ENCODE data around the gene ZCCHC4. TPM values are rescaled to one million over a fixed set of nuclear protein-coding genes. Genes with fewer than 3 reads are reported as not detected.

The ZCCHC4 gene
- total and polyA plus RNA-seq, 2 experiments from 2014 or later = 4.7 to 9.1 TPM

DNA sequence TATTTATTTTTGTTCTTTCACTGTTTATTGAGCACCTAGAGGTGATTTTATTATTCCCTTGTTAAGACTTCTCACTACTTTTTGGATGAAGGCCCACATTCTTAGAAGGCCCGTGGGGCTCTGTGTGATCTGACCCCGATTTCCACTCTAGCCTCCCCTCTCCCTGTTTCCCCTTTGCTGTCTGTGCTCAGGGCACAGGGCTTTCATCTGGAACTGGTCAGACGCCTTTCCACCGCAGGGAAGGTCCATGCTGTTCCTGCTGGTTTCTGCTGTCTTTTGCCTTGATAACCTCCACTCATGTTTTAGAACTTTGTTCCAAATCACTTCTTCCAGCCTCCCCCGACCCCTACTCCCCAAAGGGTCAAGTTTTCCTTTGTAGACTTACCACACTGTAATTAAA lies 33.2 kb downstream of the ZCCHC4 start:
- Histone ChIP-seq H3K27ac (no peak overlapping the region), H3K4me3 (no peak overlapping the region), H3K9me2 (replicated peaks; ENCODE audit: insufficient read depth) (no peaks in the 10 kb centered on the region), H4K20me1 (ENCODE audit: insufficient read depth, poor library complexity, severe bottlenecking) (no peaks in the 10 kb centered on the region), H3K4me2 (no peak overlapping the region), H3K27me3 (no peaks in the 10 kb centered on the region), H3K9me3 (ENCODE audit: low read depth) (no peaks in the 10 kb centered on the region), H3K4me1 (ENCODE audit: insufficient read depth) (no peaks in the 10 kb centered on the region), H3K79me2 (no peaks in the 10 kb centered on the region), H3K36me3 (replicated peaks; ENCODE audit: insufficient read depth, low read depth) (no peaks in the 10 kb centered on the region), H2AFZ (no peak overlapping the region)
- no peak for DNase-seq (ENCODE audit: low spot score)
- no peak for TF ChIP-seq EZH2phosphoT487 (IDR thresholded peaks at IDR 0.05; ENCODE audit: low read depth, severe bottlenecking, unreplicated experiment)
- TF ChIP-seq, protein P1, sequence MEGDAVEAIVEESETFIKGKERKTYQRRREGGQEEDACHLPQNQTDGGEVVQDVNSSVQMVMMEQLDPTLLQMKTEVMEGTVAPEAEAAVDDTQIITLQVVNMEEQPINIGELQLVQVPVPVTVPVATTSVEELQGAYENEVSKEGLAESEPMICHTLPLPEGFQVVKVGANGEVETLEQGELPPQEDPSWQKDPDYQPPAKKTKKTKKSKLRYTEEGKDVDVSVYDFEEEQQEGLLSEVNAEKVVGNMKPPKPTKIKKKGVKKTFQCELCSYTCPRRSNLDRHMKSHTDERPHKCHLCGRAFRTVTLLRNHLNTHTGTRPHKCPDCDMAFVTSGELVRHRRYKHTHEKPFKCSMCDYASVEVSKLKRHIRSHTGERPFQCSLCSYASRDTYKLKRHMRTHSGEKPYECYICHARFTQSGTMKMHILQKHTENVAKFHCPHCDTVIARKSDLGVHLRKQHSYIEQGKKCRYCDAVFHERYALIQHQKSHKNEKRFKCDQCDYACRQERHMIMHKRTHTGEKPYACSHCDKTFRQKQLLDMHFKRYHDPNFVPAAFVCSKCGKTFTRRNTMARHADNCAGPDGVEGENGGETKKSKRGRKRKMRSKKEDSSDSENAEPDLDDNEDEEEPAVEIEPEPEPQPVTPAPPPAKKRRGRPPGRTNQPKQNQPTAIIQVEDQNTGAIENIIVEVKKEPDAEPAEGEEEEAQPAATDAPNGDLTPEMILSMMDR (IDR thresholded peaks at IDR 0.05; ENCODE audit: poor library complexity) = no peak
- WGBS (ENCODE audit: low lambda C conversion rate, missing lambda C conversion rate) = 56% methylated on average over 5 of the region's 5 CpGs

DNA sequence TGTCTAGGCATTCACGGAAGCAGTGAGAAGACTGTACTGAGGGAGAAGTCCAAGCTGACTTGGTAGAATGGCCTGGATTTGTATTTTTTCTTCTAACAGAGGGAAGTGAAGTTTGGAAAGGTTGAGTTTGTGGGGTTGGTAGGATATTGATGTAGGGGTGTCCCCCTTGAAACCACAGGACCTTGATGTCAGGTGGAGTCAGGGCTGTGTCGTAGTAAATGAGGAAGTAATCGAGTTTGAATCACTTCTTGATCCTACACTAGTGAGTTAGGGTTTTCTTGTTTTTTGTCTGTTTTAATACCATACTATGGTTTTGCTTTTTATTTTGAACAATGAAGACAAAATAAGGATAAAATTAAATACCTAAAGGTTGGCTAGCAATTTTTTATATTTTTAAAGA lies 34.3 kb downstream of the ZCCHC4 start:
- H3K4me3 ChIP-seq = no peak overlapping the region
- DNase-seq (ENCODE audit: low spot score) = no peak
- H3K9me2 ChIP-seq (replicated peaks; ENCODE audit: insufficient read depth) = no peaks in the 10 kb centered on the region
- H2AFZ ChIP-seq = no peak overlapping the region
- H3K9me3 ChIP-seq (ENCODE audit: low read depth) = no peaks in the 10 kb centered on the region
- H3K27ac ChIP-seq = no peak overlapping the region
- H3K27me3 ChIP-seq = no peaks in the 10 kb centered on the region
- H4K20me1 ChIP-seq (ENCODE audit: insufficient read depth, poor library complexity, severe bottlenecking) = no peaks in the 10 kb centered on the region
- no peaks in the 10 kb centered on the region for H3K79me2 ChIP-seq
- H3K36me3 ChIP-seq (replicated peaks; ENCODE audit: insufficient read depth, low read depth) = no peaks in the 10 kb centered on the region
- H3K4me1 ChIP-seq (ENCODE audit: insufficient read depth) = no peaks in the 10 kb centered on the region
- no peak for TF ChIP-seq EZH2 (IDR thresholded peaks at IDR 0.05; ENCODE audit: borderline replicate concordance)
- TF ChIP-seq, protein P1 (IDR thresholded peaks at IDR 0.05; ENCODE audit: poor library complexity) = no peak
- H3K4me2 ChIP-seq = no peak overlapping the region
- 98% methylated on average over 3 of the region's 3 CpGs for WGBS (ENCODE audit: low lambda C conversion rate, missing lambda C conversion rate)

DNA sequence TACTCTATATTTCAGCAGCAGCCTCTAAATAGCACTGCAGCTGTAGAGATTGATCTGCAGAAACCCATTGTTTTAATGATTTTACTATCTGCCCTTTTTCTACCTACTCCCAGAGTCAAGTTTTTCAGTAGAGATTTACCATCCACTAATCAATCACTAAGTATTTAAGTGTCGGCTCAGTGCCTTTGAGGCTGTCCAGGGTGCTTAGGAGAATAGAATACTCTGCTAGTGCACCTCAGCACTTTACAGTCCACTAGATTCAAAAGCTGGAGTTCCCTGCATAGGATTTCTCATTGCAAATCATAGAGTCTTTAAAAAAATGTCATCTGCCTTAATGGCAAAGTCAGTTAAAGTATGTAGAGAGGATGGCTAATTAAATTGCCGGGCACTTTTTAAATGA lies 34.9 kb downstream of the ZCCHC4 start:
- H3K79me2 ChIP-seq = no peaks in the 10 kb centered on the region
- TF ChIP-seq EZH2 (IDR thresholded peaks at IDR 0.05; ENCODE audit: borderline replicate concordance) (no peak), EZH2phosphoT487 (IDR thresholded peaks at IDR 0.05; ENCODE audit: low read depth, severe bottlenecking, unreplicated experiment) (no peak)
- TF ChIP-seq, protein P1 (IDR thresholded peaks at IDR 0.05; ENCODE audit: poor library complexity) = no peak
- no peak overlapping the region for H3K4me2 ChIP-seq
- no peaks in the 10 kb centered on the region for H3K4me1 ChIP-seq (ENCODE audit: insufficient read depth)
- no peaks in the 10 kb centered on the region for H3K9me2 ChIP-seq (replicated peaks; ENCODE audit: insufficient read depth)
- H3K27me3 ChIP-seq = no peaks in the 10 kb centered on the region
- no peak overlapping the region for H3K27ac ChIP-seq
- WGBS (ENCODE audit: low lambda C conversion rate, missing lambda C conversion rate) = 41% methylated on average over 2 of the region's 2 CpGs
- H2AFZ ChIP-seq = no peak overlapping the region
- no peaks in the 10 kb centered on the region for H3K9me3 ChIP-seq (ENCODE audit: low read depth)
- H3K4me3 ChIP-seq = no peak overlapping the region
- no peak for DNase-seq (ENCODE audit: low spot score)
- no peaks in the 10 kb centered on the region for H3K36me3 ChIP-seq (replicated peaks; ENCODE audit: insufficient read depth, low read depth)
- no peaks in the 10 kb centered on the region for H4K20me1 ChIP-seq (ENCODE audit: insufficient read depth, poor library complexity, severe bottlenecking)

DNA sequence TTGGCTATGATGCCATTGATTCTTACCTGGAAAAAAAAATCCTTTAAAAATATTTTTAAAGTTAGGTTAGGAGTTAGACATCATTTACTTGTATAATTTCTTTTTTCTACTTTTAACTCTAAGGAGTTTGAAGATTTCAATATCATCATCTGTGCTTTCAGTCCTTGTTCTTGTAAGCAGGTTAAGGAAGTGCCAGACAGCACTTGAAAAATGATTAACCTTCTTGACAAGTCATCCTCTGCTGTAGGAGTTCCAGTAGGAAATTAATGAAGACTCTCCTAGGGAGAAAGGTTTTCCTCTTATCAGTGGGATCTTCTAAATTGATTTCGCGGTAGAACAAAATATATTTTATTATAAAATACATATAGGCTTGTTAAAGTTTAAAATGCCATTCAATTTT lies 35.4 kb downstream of the ZCCHC4 start:
- Histone ChIP-seq H3K4me1 (ENCODE audit: insufficient read depth) (no peaks in the 10 kb centered on the region), H4K20me1 (ENCODE audit: insufficient read depth, poor library complexity, severe bottlenecking) (no peaks in the 10 kb centered on the region), H3K79me2 (no peaks in the 10 kb centered on the region), H2AFZ (no peak overlapping the region), H3K4me2 (no peak overlapping the region), H3K4me3 (no peak overlapping the region), H3K36me3 (replicated peaks; ENCODE audit: insufficient read depth, low read depth) (no peaks in the 10 kb centered on the region), H3K9me2 (replicated peaks; ENCODE audit: insufficient read depth) (no peaks in the 10 kb centered on the region), H3K9me3 (ENCODE audit: low read depth) (no peaks in the 10 kb centered on the region), H3K27ac (no peak overlapping the region), H3K27me3 (no peaks in the 10 kb centered on the region)
- no peak for DNase-seq (ENCODE audit: low spot score)
- WGBS (ENCODE audit: low lambda C conversion rate, missing lambda C conversion rate) = 94% methylated on average over 2 of the region's 2 CpGs
- TF ChIP-seq, protein P1 (IDR thresholded peaks at IDR 0.05; ENCODE audit: poor library complexity) = no peak
- no peak for TF ChIP-seq EZH2phosphoT487 (IDR thresholded peaks at IDR 0.05; ENCODE audit: low read depth, severe bottlenecking, unreplicated experiment)
- TF ChIP-seq EZH2 (IDR thresholded peaks at IDR 0.05; ENCODE audit: borderline replicate concordance) = no peak
